GM10266 (cell line): ENCODE data around the gene GNRHR.
A peak's percentile ranks its signal among the peaks of the same experiment; 100 is the strongest.

ENCODE experiments used
- DNase-seq: peaks from one replicate; pipeline ENCODE4 v3.0.0; 2012; ENCODE audit errors: extremely low spot score
- CTCF ChIP-seq: IDR thresholded peaks from 2 replicates; pipeline ENCODE4 v1.5.1; 2012; ENCODE audit warnings: mild to moderate bottlenecking, low read depth; ENCODE audit not compliant: control insufficient read depth, insufficient read depth; ENCODE audit errors: missing control alignments

Gene GNRHR

GRCh38 chr4:67700116-67700737, 54.0 kb downstream of the GNRHR start:
- peak; percentile 37 for DNase-seq
- no peak for TF ChIP-seq CTCF

- DNase-seq, result no peak
- no peak for TF ChIP-seq CTCF
Measured at GRCh38 chr4:67699603-67700002, 54.6 kb downstream of the GNRHR start.

- TF ChIP-seq CTCF, result no peak
Measured at GRCh38 chr4:67697860-67698687, 56.1 kb downstream of the GNRHR start.

GRCh38 chr4:67696061-67696460, 58.1 kb downstream of the GNRHR start:
- DNase-seq, result no peak
- TF ChIP-seq CTCF, result no peak

More at GRCh38 chr4:67697860-67698687, 56.1 kb downstream of the GNRHR start:
- DNase-seq, result no peak

- DNase-seq, result no peak
- no peak for TF ChIP-seq CTCF
Measured at GRCh38 chr4:67694662-67695061, 59.5 kb downstream of the GNRHR start.

GRCh38 chr4:67691328-67691727, 62.9 kb downstream of the GNRHR start:
- no peak for DNase-seq
- no peak for TF ChIP-seq CTCF
